Measurements from ENCODE around the gene CALM1. TPM values are rescaled to one million over a fixed set of nuclear protein-coding genes. Genes with fewer than 3 reads are reported as not detected.

The CALM1 gene
- total and polyA plus RNA-seq, 10 of the 15 experiments (the other 5 are each of a cell fraction or from before 2014, with no cell fraction given), result 110 to 729 (median 261) TPM

- TF ChIP-seq, protein P1, sequence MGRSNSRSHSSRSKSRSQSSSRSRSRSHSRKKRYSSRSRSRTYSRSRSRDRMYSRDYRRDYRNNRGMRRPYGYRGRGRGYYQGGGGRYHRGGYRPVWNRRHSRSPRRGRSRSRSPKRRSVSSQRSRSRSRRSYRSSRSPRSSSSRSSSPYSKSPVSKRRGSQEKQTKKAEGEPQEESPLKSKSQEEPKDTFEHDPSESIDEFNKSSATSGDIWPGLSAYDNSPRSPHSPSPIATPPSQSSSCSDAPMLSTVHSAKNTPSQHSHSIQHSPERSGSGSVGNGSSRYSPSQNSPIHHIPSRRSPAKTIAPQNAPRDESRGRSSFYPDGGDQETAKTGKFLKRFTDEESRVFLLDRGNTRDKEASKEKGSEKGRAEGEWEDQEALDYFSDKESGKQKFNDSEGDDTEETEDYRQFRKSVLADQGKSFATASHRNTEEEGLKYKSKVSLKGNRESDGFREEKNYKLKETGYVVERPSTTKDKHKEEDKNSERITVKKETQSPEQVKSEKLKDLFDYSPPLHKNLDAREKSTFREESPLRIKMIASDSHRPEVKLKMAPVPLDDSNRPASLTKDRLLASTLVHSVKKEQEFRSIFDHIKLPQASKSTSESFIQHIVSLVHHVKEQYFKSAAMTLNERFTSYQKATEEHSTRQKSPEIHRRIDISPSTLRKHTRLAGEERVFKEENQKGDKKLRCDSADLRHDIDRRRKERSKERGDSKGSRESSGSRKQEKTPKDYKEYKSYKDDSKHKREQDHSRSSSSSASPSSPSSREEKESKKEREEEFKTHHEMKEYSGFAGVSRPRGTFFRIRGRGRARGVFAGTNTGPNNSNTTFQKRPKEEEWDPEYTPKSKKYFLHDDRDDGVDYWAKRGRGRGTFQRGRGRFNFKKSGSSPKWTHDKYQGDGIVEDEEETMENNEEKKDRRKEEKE (IDR thresholded peaks at IDR 0.05), result no peak
- peak; percentile 27; the same call in 1 of the 2 replicates for TF ChIP-seq JUNB (IDR thresholded peaks at IDR 0.05)
- no peak for TF ChIP-seq TCF7 (IDR thresholded peaks at IDR 0.05; ENCODE audit: borderline replicate concordance)
- no peak for TF ChIP-seq NR2C2 (IDR thresholded peaks at IDR 0.05; ENCODE audit: borderline replicate concordance, control insufficient read depth, insufficient read length, low read depth)
- TF ChIP-seq, protein P2, sequence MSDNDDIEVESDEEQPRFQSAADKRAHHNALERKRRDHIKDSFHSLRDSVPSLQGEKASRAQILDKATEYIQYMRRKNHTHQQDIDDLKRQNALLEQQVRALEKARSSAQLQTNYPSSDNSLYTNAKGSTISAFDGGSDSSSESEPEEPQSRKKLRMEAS (IDR thresholded peaks at IDR 0.05; ENCODE audit: low read depth, low read length), result peak; percentile 88
- TF ChIP-seq RUNX3 (IDR thresholded peaks at IDR 0.05; ENCODE audit: low read length), result peak; percentile 95
- TF ChIP-seq, protein P3, sequence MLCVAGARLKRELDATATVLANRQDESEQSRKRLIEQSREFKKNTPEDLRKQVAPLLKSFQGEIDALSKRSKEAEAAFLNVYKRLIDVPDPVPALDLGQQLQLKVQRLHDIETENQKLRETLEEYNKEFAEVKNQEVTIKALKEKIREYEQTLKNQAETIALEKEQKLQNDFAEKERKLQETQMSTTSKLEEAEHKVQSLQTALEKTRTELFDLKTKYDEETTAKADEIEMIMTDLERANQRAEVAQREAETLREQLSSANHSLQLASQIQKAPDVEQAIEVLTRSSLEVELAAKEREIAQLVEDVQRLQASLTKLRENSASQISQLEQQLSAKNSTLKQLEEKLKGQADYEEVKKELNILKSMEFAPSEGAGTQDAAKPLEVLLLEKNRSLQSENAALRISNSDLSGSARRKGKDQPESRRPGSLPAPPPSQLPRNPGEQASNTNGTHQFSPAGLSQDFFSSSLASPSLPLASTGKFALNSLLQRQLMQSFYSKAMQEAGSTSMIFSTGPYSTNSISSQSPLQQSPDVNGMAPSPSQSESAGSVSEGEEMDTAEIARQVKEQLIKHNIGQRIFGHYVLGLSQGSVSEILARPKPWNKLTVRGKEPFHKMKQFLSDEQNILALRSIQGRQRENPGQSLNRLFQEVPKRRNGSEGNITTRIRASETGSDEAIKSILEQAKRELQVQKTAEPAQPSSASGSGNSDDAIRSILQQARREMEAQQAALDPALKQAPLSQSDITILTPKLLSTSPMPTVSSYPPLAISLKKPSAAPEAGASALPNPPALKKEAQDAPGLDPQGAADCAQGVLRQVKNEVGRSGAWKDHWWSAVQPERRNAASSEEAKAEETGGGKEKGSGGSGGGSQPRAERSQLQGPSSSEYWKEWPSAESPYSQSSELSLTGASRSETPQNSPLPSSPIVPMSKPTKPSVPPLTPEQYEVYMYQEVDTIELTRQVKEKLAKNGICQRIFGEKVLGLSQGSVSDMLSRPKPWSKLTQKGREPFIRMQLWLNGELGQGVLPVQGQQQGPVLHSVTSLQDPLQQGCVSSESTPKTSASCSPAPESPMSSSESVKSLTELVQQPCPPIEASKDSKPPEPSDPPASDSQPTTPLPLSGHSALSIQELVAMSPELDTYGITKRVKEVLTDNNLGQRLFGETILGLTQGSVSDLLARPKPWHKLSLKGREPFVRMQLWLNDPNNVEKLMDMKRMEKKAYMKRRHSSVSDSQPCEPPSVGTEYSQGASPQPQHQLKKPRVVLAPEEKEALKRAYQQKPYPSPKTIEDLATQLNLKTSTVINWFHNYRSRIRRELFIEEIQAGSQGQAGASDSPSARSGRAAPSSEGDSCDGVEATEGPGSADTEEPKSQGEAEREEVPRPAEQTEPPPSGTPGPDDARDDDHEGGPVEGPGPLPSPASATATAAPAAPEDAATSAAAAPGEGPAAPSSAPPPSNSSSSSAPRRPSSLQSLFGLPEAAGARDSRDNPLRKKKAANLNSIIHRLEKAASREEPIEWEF (IDR thresholded peaks at IDR 0.05; ENCODE audit: insufficient replicate concordance, low read depth, low read length), result no peak
- TF ChIP-seq CEBPB (IDR thresholded peaks at IDR 0.05; ENCODE audit: borderline replicate concordance in 1 of 2, low read depth in 2 of 2, low read length in 2 of 2), result no peak
These were observed 13.6 kb upstream of the CALM1 start (continued) for GRCh38 chr14:90383126-90383730.

All from GM12878 (cell line).